GM13976 (cell line): Measurements from ENCODE around the gene TENM4.

Source experiments
- DNase-seq: peaks from one replicate; pipeline ENCODE4 v3.0.0; 2012; ENCODE audit warnings: low spot score
- CTCF ChIP-seq: IDR thresholded peaks from 2 replicates; pipeline ENCODE4 v1.5.1; 2012; ENCODE audit warnings: borderline replicate concordance, mild to moderate bottlenecking; ENCODE audit not compliant: insufficient read depth; ENCODE audit errors: extremely low read depth, missing control alignments, control extremely low read depth
- in situ Hi-C: fragments of 300-500 bp; cut with MboI; formaldehyde crosslinking; loops from one replicate; pipeline ENCODE4 v1.12.0; 2022; ENCODE audit warnings: low sequenced_read_pairs, mixed read lengths, inconsistent platforms; ENCODE audit not compliant: unreplicated experiment

The TENM4 gene

GRCh38 chr11:79083352-79083751 is 357.5 kb downstream of the TENM4 start:
- DNase-seq, result no peak
- TF ChIP-seq CTCF, result no peak
- in situ Hi-C loops, result no loop called here

- DNase-seq, result no peak
- TF ChIP-seq CTCF, result no peak
- in situ Hi-C loops, result no loop called here
These were observed 357.9 kb downstream of the TENM4 start for GRCh38 chr11:79082907-79083306.

- no peak for DNase-seq
- TF ChIP-seq CTCF, result no peak
- in situ Hi-C loops, result no loop called here
These were observed 358.6 kb downstream of the TENM4 start for GRCh38 chr11:79082280-79082679.

- DNase-seq, result no peak
- TF ChIP-seq CTCF, result no peak
- in situ Hi-C loops, result no loop called here
These were observed 359.3 kb downstream of the TENM4 start for GRCh38 chr11:79081471-79082031.

GRCh38 chr11:79080551-79080950 is 360.3 kb downstream of the TENM4 start:
- DNase-seq, result no peak
- TF ChIP-seq CTCF, result no peak
- in situ Hi-C loops, result no loop called here

GRCh38 chr11:79078999-79079398 is 361.8 kb downstream of the TENM4 start:
- in situ Hi-C loops, result no loop called here
- no peak for TF ChIP-seq CTCF
- no peak for DNase-seq

- no peak for TF ChIP-seq CTCF
- in situ Hi-C loops, result no loop called here
- no peak for DNase-seq
These were observed 362.4 kb downstream of the TENM4 start for GRCh38 chr11:79078456-79078855.
